Naive B cell (primary cell): ENCODE measurements around the gene TXNDC9. TPM values are rescaled to one million over a fixed set of nuclear protein-coding genes. Genes with fewer than 3 reads are reported as not detected.
A peak's percentile ranks its signal among the peaks of the same experiment; 100 is the strongest.
"Not testable (repeated sequence)": the region's sequence is repeated elsewhere in the genome, so short reads cannot be mapped to it uniquely, and the experiment has no call there.

Source experiments
- ATAC-seq, 2 donors: fragments of 150-1000 bp; cut with Tn5 transposase; 2 replicates each; pipeline ENCODE4 v1.10.0; 2021; ENCODE audit warnings: low read depth in 2 of 2, mild to moderate bottlenecking in 2 of 2, moderate library complexity in 2 of 2
- DNase-seq: peaks from one replicate; pipeline ENCODE4 v3.0.0; 2022
- H3K27ac Mint-ChIP-seq, 6 donors: one replicate each; pipeline ENCODE4 v1.8.0; 2020 to 2022; ENCODE audit warnings: mild to moderate bottlenecking in 6 of 6, mixed read lengths in 6 of 6, moderate library complexity in 5 of 6, inconsistent platforms in 2 of 6
- H3K27me3 Mint-ChIP-seq, 3 donors: one replicate each; pipeline ENCODE4 v1.8.0; 2021 to 2022; ENCODE audit warnings: mixed read lengths in 3 of 3, mild to moderate bottlenecking in 1 of 3
- H3K36me3 Mint-ChIP-seq, 2 donors: one replicate each; pipeline ENCODE4 v1.8.0; 2020 to 2022; ENCODE audit warnings: mixed read lengths in 2 of 2, inconsistent platforms in 1 of 2, mild to moderate bottlenecking in 1 of 2
- H3K4me1 Mint-ChIP-seq, 3 donors: one replicate each; pipeline ENCODE4 v1.8.0; 2020 to 2022; ENCODE audit warnings: mixed read lengths in 3 of 3, inconsistent platforms in 1 of 3, mild to moderate bottlenecking in 1 of 3, moderate library complexity in 1 of 3
- H3K4me3 Mint-ChIP-seq, 8 donors: one replicate each; pipeline ENCODE4 v1.8.0; 2020 to 2022; ENCODE audit warnings: mild to moderate bottlenecking in 8 of 8, mixed read lengths in 8 of 8, moderate library complexity in 8 of 8, inconsistent platforms in 2 of 8
- H3K9me3 Mint-ChIP-seq, 7 donors: one replicate each; pipeline ENCODE4 v1.8.0; 2020 to 2022; ENCODE audit warnings: mixed read lengths in 7 of 7, mild to moderate bottlenecking in 5 of 7, inconsistent platforms in 2 of 7, moderate library complexity in 1 of 7
- polyA plus RNA-seq, 6 donors: library from polyadenylated mRNA; unstranded; fragments of 300-500 nt; fragmentation: Illumina TruSeq; gene quantifications; one replicate each; pipeline ENCODE4 v1.2.3, GENCODE V29; 2021; ENCODE audit warnings: low read depth in 6 of 6

TXNDC9 gene
- polyA plus RNA-seq: 10 to 100 TPM; 40.1 to 55.3 (median 42.5) TPM

DNA sequence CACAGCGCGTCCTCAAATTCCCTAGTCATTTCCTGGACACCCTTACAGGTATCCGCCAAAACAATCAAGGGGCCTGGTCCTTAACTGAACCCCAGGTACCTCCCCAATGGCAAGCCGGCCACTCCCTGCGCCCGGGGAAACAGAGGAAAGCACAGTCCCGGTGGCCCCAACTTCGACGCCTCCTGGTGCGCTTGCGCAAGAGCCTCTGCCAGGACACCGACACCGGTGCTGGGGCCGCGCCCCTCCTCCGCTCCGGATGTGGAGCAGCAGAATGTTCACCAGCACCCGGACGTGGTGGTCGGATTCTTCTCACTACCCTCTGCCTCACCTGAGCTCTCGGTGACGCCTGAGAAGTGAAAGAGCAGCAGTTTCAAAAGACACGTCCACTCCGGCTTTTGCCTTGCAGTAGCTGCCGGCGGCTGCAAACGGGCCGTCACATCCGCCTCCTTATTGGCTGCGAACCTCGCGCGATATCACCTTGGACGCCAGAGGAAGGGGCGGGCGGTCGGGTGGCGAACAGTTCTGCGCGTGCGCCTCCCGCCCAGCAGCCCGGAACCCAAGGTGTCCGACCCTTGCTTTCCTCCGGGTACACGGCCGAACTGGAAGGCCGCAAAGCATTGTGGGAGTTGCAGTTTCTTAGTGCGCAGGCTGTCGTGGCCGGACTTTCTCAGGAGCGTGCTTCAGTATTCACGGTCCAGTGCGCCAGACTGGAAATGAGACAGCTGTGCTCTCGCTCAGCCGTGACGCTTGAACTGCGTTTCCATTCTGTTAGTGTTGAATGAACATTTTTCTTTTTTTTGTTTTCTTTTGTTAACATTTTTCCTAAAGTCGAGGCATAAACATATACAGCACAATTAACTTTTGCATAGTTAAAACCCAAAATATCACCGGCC, at the start of gene TXNDC9:
TSS of gene TXNDC9 (minus strand) at position 423 of the 893 bp plus-strand sequence. CDS start 3,123 bp downstream, outside the sequence.
- H3K27ac Mint-ChIP-seq: no peak within 1 kb of the TSS
- peaks cover 14 to 29% (median 16%) of the 10 kb centered on the region in 3 donors for H3K4me1 Mint-ChIP-seq
- H3K4me3 Mint-ChIP-seq: no peak within 1 kb of the TSS
- ATAC-seq (peak; percentile 75), DNase-seq (peak; percentile 98)
- H3K27me3 Mint-ChIP-seq: no peaks in the 10 kb centered on the region
- H3K36me3 Mint-ChIP-seq: peaks cover 0 to 5% of the 10 kb centered on the region in 2 donors
- no peaks in the 10 kb centered on the region for H3K9me3 Mint-ChIP-seq

DNA sequence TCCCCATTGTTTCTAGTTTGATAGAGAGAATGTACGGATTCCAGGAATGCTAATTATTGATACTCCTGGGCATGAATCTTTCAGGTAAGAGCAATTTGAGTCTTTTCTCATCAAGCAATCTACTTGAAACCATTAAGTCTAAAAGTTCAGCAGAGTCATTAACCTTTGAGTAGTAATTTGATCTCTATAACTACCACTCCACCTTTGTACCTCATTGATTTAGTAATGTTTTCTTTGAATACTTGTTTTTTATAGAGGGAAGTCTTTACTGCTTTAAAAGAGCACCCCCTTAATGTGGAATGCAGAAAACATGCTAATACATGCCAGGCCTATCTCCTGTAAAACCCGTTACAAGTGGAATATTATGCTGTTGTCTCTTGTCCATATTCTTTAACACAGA, 46.0 kb upstream of the TXNDC9 start:
- Mint-ChIP-seq H3K27ac (peak overlapping the region in 1 of 6 donors; percentile 7), H3K4me3 (no peak overlapping the region), H3K9me3 (no peaks in the 10 kb centered on the region), H3K27me3 (no peaks in the 10 kb centered on the region), H3K4me1 (peaks cover 0 to 8% (median 0%) of the 10 kb centered on the region in 3 donors), H3K36me3 (peaks cover 35 to 50% of the 10 kb centered on the region in 2 donors)
- DNase-seq (no peak), ATAC-seq (no peak)

DNA sequence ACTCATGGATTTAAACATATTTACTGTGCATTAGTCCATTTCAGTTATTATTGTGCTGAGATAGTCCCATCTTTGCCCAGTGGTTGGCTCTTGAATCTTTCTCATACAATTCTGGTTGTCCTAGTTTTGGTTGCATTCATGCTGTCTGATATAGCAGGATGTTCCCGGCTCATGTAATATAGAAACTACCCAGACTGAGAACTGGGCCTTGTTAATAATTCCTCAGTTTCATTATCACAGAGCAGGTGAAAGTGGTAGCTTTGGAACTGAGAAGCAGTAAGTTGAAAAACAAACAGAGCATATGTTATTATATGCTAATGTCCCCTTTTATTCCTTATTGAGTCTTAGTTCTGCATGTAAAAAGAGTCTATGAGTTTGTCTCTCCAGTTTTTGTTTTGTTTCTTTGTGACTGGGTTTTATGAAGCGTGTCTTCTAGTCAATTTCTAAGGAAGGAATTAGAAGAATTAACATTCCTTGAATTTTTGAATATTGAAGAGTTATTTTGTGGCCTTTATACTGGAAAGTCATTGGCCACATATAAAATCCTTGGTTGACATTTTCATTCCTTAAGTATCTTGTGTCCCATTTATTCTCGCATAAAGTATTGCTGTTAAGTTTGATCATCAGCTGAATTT, 44.4 kb upstream of the TXNDC9 start:
- H3K4me1 Mint-ChIP-seq: no peaks in the 10 kb centered on the region
- H3K36me3 Mint-ChIP-seq: peaks cover 48 to 50% of the 10 kb centered on the region in 2 donors
- H3K27ac Mint-ChIP-seq: peak overlapping the region in 1 of 6 donors; percentile 43
- ATAC-seq: no peak
- H3K9me3 Mint-ChIP-seq: no peaks in the 10 kb centered on the region
- H3K27me3 Mint-ChIP-seq: no peaks in the 10 kb centered on the region
- no peak overlapping the region for H3K4me3 Mint-ChIP-seq
- DNase-seq: no peak

- H3K36me3 Mint-ChIP-seq: peaks cover 54 to 63% of the 10 kb centered on the region in 2 donors
- H3K4me1 Mint-ChIP-seq: no peaks in the 10 kb centered on the region
- DNase-seq (no peak), ATAC-seq (no peak)
- H3K27me3 Mint-ChIP-seq: no peaks in the 10 kb centered on the region
- peaks cover 0 to 12% (median 5%) of the 10 kb centered on the region in 7 donors for H3K9me3 Mint-ChIP-seq
- no peak overlapping the region for H3K27ac Mint-ChIP-seq
- H3K4me3 Mint-ChIP-seq: no peak overlapping the region
Observed at GRCh38 chr2:99377879-99378278, 41.7 kb upstream of the TXNDC9 start.

DNA sequence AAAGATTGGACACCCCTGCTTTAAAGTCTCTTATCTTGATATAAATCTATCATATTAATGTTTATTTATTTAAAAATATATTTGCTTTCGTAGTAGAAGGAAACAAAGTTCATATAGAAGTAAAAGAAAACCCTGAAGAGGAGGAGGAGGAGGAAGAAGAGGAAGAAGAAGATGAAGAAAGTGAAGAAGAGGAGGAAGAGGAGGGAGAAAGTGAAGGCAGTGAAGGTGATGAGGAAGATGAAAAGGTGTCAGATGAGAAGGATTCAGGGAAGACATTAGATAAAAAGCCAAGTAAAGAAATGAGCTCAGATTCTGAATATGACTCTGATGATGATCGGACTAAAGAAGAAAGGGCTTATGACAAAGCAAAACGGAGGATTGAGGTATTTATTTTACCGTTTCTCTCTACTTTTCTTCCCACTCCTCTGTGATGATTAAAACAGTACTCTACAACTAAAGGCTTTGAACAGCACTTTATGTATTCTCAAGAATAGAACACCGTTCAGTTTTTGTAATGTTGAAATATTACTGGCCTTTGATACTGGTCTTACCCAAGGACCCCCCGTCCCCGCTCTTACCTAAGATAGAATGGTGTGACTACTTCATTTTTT, 40.2 kb upstream of the TXNDC9 start:
- no peaks in the 10 kb centered on the region for H3K4me1 Mint-ChIP-seq

GRCh38 chr2:99374747-99375146, 38.6 kb upstream of the TXNDC9 start:
- H3K9me3 Mint-ChIP-seq: peaks cover 0 to 16% (median 5%) of the 10 kb centered on the region in 7 donors
- H3K4me1 Mint-ChIP-seq: no peaks in the 10 kb centered on the region
- DNase-seq (no peak), ATAC-seq (no peak)
- no peak overlapping the region for H3K4me3 Mint-ChIP-seq
- peaks cover 47 to 52% of the 10 kb centered on the region in 2 donors for H3K36me3 Mint-ChIP-seq
- H3K27me3 Mint-ChIP-seq: no peaks in the 10 kb centered on the region
- H3K27ac Mint-ChIP-seq: no peak overlapping the region

More for the DNA sequence above, 40.2 kb upstream of the TXNDC9 start:
- ATAC-seq: no peak
- peak overlapping the region in 2 of 6 donors; percentile 81 to 89 for H3K27ac Mint-ChIP-seq
- H3K27me3 Mint-ChIP-seq: no peaks in the 10 kb centered on the region
- peaks cover 0 to 16% (median 5%) of the 10 kb centered on the region in 7 donors for H3K9me3 Mint-ChIP-seq
- H3K4me3 Mint-ChIP-seq: no peak overlapping the region
- no peak for DNase-seq
- peaks cover 58 to 63% of the 10 kb centered on the region in 2 donors for H3K36me3 Mint-ChIP-seq

DNA sequence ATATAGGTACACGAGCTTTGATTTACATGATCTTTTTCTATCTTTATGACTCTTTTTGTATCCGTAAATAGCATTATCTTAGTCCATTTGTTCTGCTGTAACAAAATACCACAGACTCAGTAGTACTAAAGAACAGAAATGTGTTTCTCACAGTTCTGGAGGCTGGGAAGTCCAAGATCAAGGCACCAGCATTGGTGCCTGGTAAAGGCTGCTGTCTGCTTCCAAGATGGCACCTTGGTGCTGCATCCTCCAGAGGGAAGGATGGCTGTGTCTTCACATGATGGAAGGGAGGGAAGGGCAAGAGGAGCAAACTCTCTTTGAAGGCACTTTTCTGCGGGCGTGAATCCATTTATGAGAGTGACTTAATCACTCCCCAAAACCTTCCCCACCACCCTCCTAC, 37.0 kb upstream of the TXNDC9 start:
- ATAC-seq (no peak), DNase-seq (no peak)
- Mint-ChIP-seq H3K9me3 (peaks cover 0 to 16% (median 5%) of the 10 kb centered on the region in 7 donors), H3K4me3 (no peak overlapping the region), H3K36me3 (peaks cover 40 to 53% of the 10 kb centered on the region in 2 donors), H3K27me3 (no peaks in the 10 kb centered on the region), H3K27ac (no peak overlapping the region), H3K4me1 (no peaks in the 10 kb centered on the region)

GRCh38 chr2:99368854-99369253, 32.7 kb upstream of the TXNDC9 start:
- not testable (repeated sequence) for H3K4me3 Mint-ChIP-seq, ATAC-seq, H3K4me1 Mint-ChIP-seq, H3K9me3 Mint-ChIP-seq, DNase-seq, H3K27ac Mint-ChIP-seq, H3K27me3 Mint-ChIP-seq
- H3K36me3 Mint-ChIP-seq: peaks cover 23 to 30% of the 10 kb centered on the region in 2 donors

GRCh38 chr2:99365661-99366060, 29.5 kb upstream of the TXNDC9 start:
- Mint-ChIP-seq H3K4me1 (peaks cover 0 to 5% (median 0%) of the 10 kb centered on the region in 3 donors), H3K27me3 (no peaks in the 10 kb centered on the region), H3K36me3 (peaks cover 23 to 26% of the 10 kb centered on the region in 2 donors), H3K9me3 (no peaks in the 10 kb centered on the region), H3K4me3 (no peak overlapping the region), H3K27ac (no peak overlapping the region)
- ATAC-seq (no peak), DNase-seq (no peak)

DNA sequence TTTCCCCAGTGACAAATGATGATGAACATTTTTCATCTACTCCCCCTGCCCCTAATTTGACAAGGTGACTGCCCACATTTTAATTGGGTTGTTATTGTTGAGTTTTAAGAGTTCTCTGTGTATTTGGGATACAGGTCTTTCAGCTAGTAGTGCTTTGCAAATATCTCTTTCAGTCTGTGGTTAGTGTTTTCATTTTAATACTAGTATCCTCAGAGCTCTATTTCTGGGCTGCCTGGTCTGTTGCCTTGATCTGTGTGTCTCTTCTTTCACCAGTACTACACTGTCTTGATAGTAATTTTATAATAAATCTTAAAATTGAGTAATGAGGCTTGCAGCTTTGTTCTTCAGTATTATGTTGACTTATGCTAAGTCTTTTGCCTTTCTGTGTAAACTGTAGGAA, 20.7 kb upstream of the TXNDC9 start:
- no peak for ATAC-seq
- Mint-ChIP-seq H3K27me3 (no peaks in the 10 kb centered on the region), H3K4me1 (peaks cover 30 to 49% (median 42%) of the 10 kb centered on the region in 3 donors), H3K9me3 (no peaks in the 10 kb centered on the region), H3K36me3 (peaks cover 8 to 12% of the 10 kb centered on the region in 2 donors), H3K27ac (no peak overlapping the region), H3K4me3 (no peak overlapping the region)
- no peak for DNase-seq

DNA sequence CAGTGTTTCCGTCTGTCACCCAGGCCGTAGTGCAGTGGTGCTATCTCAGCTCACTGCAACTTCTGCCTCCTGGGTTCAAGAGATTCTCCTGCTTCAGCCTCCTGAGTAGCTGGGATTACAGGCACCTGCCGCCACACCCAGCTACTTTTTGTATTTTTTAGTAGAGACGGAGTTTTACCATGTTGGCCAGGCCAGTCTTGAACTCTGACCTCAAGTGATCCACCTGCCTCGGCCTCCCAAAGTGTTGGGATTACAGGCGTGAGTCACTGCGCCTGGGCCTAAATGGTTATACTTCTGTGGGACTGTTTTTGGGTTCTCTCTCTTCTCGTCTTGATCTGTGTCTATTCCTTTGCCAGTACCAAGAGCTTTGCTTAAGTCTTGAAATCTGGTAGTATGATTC, 18.7 kb upstream of the TXNDC9 start:
- not testable (repeated sequence) for ATAC-seq, H3K36me3 Mint-ChIP-seq, H3K4me3 Mint-ChIP-seq

DNA sequence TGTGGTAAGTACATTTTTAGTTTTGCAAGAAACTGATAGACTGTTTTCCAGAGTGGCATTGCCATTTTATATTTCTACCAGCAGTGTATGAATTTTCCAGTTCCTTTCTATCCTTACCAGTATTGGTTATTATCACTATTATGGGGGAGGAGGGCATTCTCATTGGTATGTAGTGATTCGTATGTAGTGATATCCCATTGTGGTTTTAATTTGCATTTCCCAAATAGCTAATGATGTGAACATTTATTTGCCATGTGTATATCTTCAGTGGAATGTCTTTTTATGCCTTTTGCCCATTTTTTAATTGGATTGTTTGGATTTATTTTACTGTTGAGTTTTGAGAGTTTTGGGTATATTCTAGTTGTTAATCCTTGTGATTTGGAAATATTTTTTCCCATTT, 17.9 kb upstream of the TXNDC9 start:
- H3K4me1 Mint-ChIP-seq: peaks cover 43 to 73% (median 65%) of the 10 kb centered on the region in 3 donors
- H3K36me3 Mint-ChIP-seq: no peaks in the 10 kb centered on the region
- no peak overlapping the region for H3K4me3 Mint-ChIP-seq
- H3K27me3 Mint-ChIP-seq: no peaks in the 10 kb centered on the region
- no peak for DNase-seq
- H3K27ac Mint-ChIP-seq: peak overlapping the region in 1 of 6 donors; percentile 43
- H3K9me3 Mint-ChIP-seq: no peaks in the 10 kb centered on the region
- no peak for ATAC-seq

More for the DNA sequence above, 18.7 kb upstream of the TXNDC9 start:
- DNase-seq, H3K27ac Mint-ChIP-seq, H3K9me3 Mint-ChIP-seq, H3K27me3 Mint-ChIP-seq: not testable (repeated sequence)
- H3K4me1 Mint-ChIP-seq: peaks cover 39 to 67% (median 62%) of the 10 kb centered on the region in 3 donors

DNA sequence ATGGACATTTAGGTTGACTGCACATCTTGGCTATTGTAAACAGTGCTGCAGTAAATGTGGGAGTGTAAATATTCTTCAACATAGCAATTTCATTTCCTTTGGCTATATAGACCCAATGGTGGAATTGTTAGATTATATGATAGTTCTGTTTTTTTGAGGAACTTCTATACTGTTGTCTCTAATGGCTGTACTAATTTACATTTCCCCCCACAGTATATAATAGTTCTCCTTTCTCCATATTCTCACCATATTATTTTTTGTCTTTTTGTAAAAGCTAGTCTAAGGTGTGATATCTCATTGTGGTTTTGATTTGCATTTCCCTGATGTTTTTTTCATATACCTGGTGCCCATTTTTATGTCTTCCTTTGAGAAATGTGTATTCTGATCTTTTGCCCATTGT, 14.1 kb upstream of the TXNDC9 start:
- DNase-seq: no peak
- Mint-ChIP-seq H3K4me1 (peaks cover 43 to 79% (median 73%) of the 10 kb centered on the region in 3 donors), H3K36me3 (no peaks in the 10 kb centered on the region), H3K9me3 (no peaks in the 10 kb centered on the region), H3K4me3 (peak overlapping the region in 3 of 8 donors; percentile 6 to 34 (median 32)), H3K27me3 (no peaks in the 10 kb centered on the region), H3K27ac (peak overlapping the region in 2 of 6 donors; percentile 21 to 44)
- ATAC-seq: peak; percentile 67 to 68
